GM12865 (cell line): ENCODE measurements around the gene RSKR.
"Not testable (repeated sequence)": the region's sequence is repeated elsewhere in the genome, so short reads cannot be mapped to it uniquely, and the experiment has no call there.

Experiments
- DNase-seq: peaks from one replicate; pipeline ENCODE4 v3.0.0; 2010; ENCODE audit warnings: low read depth
- H3K4me3 ChIP-seq: 2 replicates; pipeline ENCODE4 v1.5.1; 2011; ENCODE audit warnings: mild to moderate bottlenecking, low read depth, low read length, control low read depth
- CTCF ChIP-seq: IDR thresholded peaks from 2 replicates; pipeline ENCODE4 v1.5.1; 2011; ENCODE audit warnings: low read length, control low read depth, low read depth, inconsistent platforms; ENCODE audit not compliant: insufficient read depth; ENCODE audit errors: missing control alignments

Gene RSKR, protein sequence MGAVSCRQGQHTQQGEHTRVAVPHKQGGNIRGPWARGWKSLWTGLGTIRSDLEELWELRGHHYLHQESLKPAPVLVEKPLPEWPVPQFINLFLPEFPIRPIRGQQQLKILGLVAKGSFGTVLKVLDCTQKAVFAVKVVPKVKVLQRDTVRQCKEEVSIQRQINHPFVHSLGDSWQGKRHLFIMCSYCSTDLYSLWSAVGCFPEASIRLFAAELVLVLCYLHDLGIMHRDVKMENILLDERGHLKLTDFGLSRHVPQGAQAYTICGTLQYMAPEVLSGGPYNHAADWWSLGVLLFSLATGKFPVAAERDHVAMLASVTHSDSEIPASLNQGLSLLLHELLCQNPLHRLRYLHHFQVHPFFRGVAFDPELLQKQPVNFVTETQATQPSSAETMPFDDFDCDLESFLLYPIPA

DNA sequence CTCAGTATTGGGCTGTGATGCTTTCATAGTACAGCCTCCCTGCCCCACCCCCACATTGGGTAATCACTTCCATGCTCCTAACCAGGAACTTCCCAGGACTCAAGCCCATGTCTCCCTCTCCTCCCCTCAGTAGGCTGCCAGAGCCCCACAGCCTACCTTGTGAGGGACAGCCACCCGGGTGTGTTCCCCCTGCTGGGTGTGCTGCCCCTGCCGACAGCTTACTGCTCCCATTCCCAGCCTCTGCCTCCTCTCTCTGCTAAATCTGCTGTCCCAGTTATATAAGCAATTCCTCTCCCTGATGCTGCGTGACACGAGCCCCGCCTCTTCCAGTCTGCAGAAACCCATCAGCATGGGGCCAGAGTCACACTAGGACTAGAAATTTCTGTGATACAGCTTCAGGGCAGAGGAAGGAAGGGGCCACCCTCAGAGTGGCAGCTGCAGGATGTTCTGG is at the start of gene RSKR:
RSKR (minus strand) TSS at position 255 of the 451 bp plus-strand sequence; CDS start at position 231, 24 bp downstream.
- no peak for TF ChIP-seq CTCF
- H3K4me3 ChIP-seq: no peak within 1 kb of the TSS

DNA sequence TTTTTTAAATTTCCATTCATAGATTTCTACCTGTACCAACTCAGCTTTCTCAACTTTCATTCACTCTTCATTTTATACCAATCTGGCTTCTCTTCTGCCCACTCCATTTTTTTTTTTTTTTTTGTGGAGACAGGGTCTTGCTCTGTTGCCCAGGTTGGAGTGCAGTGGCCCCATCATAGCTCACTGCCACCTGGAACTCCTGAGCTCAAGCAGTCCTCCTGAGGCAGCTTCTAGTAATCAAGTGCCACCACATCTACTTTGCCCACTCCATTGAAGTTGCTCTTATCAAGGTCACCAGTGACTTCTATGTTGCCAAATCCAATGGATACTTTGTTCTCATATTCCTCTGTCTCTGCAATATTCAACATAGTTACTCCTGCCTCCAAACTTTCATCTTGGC is 49.7 kb upstream of the RSKR start:
- no peak for DNase-seq
- no peak for TF ChIP-seq CTCF
- H3K4me3 ChIP-seq: no peak overlapping the region; the same call in 1 of the 2 replicates

More for the DNA sequence above, at the start of gene RSKR:
- no peak for DNase-seq

GRCh38 chr17:28662527-28662829 is 48.5 kb upstream of the RSKR start:
- no peak for TF ChIP-seq CTCF

GRCh38 chr17:28661635-28662526 is 47.9 kb upstream of the RSKR start, which contains the start of the genes SDF2 and SUPT6H:
Gene SDF2 (minus strand): TSS chr17:28661906. CDS start chr17:28661876, 30 bp downstream.
Gene SUPT6H (plus strand): TSS chr17:28662205. CDS start chr17:28673402, 11,197 bp downstream.
- DNase-seq: peak; percentile 89
- TF ChIP-seq CTCF: peak; percentile 14
- peak within 1 kb of the TSS; percentile 84 for H3K4me3 ChIP-seq

More at GRCh38 chr17:28662527-28662829, 48.5 kb upstream of the RSKR start:
- DNase-seq: no peak
- peak overlapping the region; percentile 84 for H3K4me3 ChIP-seq

DNA sequence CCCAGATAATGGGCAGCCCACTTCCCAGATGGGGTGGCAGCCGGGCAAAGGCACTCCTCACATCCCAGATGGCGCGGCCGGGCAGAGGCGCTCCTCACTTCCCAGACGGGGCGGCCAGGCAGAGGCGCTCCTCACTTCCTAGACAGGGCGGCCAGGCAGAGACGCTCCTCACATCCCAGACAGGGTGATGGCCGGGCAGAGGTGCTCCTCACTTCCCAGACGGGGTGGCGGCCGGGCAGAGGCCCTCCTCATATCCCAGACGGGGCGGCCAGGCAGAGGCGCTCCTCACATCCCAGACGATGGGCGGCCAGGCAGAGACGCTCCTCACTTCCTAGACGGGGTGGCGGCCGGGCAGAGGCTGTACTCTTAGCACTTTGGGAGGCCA is 45.5 kb upstream of the RSKR start:
- H3K4me3 ChIP-seq, DNase-seq: not testable (repeated sequence)

- DNase-seq, H3K4me3 ChIP-seq: not testable (repeated sequence)
These were observed 44.9 kb upstream of the RSKR start for GRCh38 chr17:28658766-28659496.

DNA sequence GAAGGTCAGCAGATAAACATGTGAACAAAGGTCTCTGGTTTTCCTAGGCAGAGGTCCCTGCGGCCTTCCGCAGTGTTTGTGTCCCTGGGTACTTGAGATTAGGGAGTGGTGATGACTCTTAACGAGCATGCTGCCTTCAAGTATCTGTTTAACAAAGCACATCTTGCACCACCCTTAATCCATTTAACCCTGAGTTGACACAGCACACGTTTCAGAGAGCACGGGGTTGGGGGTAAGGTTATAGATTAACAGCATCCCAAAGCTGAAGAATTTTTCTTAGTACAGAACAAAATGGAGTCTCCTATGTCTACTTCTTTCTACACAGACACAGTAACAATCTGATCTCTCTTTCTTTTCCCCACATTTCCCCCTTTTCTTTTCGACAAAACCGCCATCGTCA is 44.4 kb upstream of the RSKR start:
- H3K4me3 ChIP-seq, DNase-seq: not testable (repeated sequence)

GRCh38 chr17:28657756-28658155 is 43.8 kb upstream of the RSKR start:
- H3K4me3 ChIP-seq: no peak overlapping the region
- no peak for DNase-seq
- TF ChIP-seq CTCF: no peak
